Activated CD4-positive, alpha-beta T cell treated with anti-CD3 and anti-CD28 coated beads, Interleukin-2, amount 50 U/mL, for 1 hour (primary cell): ENCODE results near the gene ANAPC4.
A peak's percentile ranks its signal among the peaks of the same experiment; 100 is the strongest.

Source experiments
- DNase-seq: peaks from one replicate; pipeline ENCODE4 v3.0.0-alpha.2; 2020

Gene ANAPC4

DNA sequence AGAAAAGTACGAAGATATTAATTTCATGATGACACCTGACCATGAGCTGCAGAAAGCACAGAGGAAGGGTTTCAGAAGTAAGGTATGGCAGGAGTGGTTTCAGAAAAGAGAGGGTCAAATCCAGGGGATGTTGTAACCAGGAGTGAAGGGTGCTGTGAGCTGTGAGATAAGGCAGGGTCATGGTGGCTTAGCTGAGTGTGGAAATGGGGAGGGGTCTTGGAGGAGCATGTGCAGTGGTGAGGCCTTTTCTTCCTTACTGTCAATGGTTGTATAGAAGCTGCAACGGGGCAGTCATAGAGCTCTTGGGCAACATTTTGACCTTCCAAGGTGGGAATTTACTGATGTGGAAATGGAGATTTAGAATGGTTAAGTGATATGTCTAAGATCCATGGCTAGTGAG is 2.5 kb downstream of the ANAPC4 start:
- no peak for DNase-seq

DNA sequence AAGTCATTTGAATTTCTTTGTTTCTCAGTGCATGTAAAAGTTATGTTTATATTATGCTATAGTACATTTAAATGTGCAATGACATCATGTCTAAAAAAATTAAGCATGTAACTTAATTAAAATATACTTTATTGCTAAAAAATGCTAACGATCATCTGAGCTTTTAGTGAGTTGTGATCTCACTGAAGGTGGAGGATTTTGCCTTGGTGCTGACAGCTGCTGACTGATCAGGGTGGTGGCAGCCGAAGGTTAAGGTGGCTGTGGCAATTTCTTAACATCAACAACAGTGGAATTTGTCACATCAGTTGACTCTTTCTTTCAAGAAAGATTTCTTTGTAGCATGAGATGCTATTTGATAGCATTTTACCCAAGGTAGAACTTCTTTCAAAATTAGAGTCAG is 6.6 kb downstream of the ANAPC4 start:
- DNase-seq, result no peak

DNA sequence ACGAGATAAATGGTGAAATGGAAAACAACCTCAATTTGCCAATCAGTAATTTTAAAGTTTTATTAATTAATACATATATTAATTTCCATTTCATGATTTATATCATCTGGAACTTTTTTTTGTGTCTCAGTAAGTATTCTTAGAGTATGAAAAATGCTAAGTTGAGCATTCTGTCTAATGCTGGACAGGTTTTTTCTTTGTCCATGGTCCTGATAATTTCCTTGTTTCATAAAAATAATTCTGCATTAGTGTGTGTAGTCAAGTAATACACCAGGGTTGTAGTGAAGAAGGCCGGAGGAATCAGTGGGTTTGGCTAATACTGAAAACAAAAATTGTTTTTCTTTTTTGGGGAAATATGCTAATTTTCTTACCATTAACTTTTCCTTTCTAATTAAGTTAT is 9.9 kb downstream of the ANAPC4 start:
- no peak for DNase-seq

DNA sequence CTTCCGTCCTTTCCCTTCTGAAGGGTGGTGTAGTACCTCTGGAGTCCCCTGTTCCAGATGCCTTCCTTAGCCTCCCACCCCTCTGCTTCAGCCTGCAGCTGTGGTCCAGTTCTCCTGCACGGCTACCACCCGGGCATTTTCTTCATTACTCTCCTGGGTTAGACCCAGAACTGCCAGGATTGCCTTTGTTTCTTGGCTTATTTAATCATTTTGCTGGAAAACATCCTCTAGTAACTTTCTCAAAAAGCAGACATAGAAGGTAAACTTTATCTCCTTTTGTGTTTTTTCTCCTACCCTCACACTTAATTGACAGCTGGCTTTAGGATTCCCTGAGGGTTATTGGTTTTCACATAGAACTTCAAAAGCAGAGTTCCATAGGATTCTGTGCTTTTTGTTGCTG is 20.2 kb downstream of the ANAPC4 start:
- no peak for DNase-seq

DNA sequence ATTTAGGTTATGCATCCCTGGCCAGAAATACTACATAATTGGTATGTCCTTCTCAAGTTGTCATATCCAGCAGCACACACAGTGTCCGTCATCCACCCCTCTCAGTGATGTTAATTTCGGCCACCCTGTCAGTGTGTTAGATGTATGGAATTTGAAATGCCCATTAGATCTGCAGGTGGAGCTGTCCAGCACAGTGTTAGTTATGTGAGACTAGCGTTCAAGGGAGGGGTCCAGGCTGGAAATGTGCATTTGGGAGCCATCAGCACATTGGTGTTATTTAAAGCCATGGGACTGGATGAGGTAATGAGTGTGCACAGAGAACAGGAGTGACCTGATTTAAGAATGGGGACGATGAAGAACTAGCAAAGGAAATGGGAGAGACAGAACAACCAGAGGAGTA is 22.4 kb downstream of the ANAPC4 start:
- DNase-seq, result no peak

DNA sequence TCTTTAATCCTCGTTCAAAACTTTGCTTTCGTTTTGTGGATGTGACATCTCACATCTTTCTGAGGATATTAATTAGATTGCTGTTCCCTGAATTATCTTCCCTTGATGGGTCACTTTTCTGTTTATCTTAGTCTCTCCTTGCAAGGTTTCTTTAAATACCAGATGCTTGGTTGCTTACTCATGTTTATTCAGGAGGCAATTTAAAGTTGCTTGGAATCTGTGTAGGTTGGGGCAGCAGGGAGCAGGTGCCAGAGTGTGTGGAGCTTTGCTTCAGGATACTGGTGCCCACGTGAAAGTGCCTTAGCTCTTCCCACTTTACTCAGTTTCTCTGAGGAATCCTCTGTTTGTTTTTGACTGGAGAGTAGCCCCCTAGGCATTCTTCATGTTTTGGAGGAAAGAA is 24.0 kb downstream of the ANAPC4 start:
- DNase-seq, result no peak

DNA sequence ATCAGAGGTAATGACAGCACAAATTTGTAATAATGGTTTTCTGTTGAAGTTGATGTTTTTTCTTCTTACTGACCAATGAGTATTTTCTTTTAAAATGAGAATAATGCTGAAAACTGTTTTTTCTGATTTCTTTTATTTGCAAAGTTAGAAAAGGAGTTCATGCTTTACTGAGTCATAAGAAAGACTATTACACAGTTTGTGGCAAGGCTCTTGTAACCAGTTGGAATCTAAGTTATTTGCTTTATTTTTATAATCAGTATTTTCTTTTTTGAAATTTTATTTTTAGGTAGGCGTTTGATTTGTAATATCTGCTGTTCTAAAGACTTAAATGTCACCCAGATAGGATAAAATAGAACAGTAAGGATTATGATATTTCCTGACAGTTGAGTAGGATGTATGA is 25.5 kb downstream of the ANAPC4 start:
- DNase-seq, result no peak

DNA sequence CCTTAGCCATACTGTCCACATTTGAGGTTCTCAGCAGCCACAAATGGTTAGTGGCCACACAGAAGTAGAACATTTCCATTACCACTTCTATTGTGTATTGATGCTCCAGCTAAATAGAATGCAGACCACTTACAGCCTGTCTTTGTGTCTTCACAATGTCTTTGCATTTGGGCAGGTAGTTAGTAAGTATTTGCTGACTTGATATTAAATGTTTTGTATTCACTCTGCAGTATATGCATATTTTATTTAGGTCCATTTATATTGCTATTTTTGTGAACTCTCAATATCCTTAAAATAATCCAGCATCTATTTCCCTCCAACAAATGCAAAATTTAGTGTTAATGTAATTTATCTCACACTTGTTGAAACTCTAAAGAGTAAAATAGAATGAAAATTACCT is 26.6 kb downstream of the ANAPC4 start:
- no peak for DNase-seq

DNA sequence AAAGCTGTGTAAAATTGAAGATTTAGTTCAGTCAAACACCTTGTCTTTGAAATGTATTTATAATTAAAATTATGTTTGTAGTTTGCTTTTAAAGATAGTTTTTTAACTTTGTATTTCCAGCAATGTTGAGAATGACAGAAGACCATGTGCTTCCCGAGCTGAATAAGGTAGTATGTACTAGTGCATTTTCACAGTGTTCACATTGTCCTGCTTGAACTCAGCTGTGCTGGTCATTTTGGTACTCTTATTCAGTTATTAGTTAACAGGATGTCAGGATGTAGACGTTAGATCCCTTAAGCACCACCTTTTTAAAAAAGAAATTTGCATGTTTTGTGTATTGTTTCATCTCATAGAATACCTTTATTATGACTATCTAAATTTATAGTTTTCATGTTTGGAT is 28.4 kb downstream of the ANAPC4 start:
- no peak for DNase-seq

DNA sequence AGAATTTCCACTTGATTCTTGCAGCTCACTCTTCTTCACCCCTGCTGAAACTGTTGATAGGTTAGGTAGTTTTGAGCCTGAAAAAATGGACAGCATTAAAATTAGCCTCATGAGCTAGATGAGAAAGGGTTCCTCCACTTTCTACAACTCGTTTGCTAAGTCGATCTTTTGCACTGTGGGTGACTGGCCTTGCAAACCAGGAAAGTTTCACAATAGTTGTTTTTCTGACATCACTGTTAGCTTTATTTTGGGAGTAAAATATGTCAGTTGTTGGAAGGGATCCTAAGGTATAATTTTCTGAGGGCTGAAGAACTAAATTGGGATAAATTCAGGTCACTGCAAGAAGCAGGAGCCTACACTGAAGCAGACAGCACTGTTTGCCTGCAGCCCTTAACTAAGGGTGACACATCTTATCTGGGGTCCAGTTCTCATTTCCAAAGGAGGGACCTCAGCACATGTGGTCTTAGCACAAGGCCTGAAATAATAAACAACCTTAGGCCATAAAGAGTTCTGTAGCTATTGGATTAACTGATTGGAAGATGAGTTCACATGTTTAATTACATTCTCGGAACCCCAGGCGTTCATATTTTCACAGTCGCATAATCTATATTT is 29.1 kb downstream of the ANAPC4 start:
- no peak for DNase-seq

DNA sequence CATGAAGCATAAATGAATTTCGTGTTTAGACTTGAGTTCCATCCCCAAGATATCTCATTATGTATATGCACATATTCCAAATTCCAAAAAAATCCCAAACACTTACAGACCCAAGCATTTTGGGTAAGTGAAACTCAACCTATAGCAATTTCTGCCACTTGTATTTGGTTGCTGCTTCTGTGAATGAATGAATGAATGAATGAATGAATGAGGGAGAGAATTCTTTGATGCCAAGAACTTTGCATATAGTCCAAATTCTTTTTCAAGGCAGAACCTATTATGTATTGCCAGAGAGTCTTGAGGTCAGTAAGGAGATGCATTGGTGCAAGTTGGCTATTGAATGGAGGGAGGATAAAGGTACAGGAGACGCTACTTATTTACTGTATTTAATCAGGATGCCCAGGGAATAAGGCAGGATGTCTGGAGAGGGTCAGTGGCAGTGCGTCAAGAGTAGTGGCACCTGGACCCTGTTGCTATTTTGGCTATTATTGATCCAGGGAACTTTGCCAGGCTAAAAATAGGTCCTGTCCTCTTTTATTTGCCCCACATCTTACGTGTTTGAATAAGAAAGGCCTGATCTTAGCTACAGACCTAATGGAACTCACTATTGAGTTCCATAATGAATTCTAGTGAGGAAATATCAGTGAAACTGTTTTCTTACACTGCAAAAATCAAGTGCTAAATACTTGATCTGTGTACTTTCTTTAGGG is 33.9 kb downstream of the ANAPC4 start:
- DNase-seq, result no peak

DNA sequence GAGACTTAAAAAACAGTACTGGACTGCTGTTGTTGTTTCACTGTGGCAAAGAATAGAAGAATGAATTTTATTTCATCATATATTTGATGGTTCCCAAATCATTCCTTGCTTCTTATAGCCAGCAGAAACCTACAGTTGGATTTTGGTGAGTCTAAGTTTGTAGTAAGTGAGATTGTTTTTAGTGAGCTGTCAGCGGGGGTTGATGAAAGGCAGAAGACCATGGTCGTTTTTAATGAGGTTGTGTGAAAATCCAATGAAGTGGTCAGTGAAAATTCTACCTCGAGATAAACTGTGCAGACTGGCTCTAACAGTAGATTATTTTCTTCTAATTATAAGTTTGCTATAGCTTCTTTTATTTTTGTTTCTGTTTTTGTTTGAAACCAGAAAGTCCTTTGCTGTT is 36.2 kb downstream of the ANAPC4 start:
- DNase-seq, result no peak

DNA sequence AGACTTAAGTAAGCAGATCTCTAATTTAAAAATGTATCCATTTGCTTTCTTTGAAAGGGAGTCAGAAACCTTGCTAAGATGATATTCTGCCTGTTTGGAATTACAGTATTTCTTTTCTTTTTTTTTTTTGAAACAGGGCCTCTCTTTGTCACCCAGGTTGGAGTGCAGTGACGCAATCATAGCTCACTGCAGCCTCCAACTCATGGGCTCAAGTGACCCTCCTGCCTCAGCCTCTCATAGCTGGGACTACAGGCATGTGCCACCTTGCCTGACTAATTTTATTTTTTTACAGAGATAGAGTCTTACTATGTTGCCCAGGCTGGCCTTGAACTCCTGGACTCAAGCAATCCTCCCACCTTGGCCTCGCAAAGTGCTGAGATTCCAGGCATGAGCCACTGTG is 40.0 kb downstream of the ANAPC4 start:
- DNase-seq, result no peak

DNA sequence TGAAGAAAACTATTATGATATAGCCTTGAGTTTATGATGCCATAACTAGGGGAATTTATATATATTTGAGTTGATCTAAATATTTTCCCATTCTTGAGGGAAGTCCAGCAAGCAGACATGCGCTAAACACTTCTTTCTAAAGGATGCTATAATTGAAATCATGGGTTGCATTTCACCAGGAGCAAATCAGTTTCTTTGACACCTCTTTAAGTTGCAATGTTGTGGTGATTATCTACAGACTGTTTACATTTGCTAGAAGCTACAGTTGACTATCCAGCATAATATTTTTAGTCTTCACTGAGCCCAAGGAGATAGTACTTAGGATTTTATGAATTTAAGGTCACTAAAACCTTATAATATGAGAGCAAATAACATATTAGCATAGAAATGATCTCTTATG is 43.9 kb downstream of the ANAPC4 start:
- DNase-seq, result no peak

DNA sequence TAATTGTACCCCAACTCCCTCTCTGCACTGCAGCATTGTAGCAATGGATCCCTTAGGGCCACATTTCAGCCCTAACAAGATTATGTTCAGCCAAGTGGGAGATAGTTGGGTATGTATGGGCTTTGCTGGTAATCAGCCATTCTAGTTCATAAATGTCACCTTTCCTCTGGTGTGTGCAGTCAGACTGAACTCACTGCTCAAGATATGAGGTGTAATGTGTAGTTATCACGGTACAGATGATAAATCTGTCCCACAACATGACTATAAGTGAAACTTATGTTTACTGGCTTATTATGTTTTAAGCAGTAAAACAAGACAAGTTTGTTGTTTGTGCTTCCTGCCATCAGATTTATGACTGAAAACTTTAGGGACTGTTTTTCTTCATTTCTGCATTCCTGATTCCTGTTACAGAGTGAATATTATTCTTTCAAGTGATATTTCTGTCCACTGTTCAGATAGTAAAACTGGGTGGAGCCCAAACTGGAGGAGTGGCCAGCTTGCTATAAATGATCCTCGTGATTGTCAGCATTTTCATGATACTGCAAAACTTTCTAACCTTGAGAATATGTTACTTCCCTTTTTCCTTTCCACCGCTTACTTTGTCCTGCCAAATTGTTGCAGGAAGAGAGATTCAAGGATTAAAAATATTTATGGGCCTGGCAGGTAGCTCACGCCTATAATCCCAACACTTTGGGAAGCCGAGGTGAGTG is 44.9 kb downstream of the ANAPC4 start:
- DNase-seq, result no peak

DNA sequence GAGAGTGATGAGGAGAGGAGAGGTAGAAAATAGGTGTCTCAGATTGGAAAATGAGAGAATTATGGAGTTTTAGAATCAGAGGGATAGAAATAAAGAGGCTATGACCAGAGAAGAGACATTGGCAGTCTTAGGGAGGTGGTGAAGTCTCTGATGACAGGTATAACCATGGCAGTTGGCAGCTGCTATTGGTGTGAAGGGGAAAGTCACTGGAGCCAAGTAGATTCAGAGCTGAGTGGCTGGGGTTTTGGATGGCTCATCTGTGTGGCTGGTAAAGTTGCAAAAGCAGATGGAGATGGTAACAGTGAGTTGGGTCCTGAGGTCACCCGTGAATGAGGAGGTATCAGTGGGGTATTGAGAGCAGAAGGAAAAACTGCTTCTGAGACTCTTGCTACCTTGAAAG is 46.5 kb downstream of the ANAPC4 start:
- DNase-seq, result no peak

DNA sequence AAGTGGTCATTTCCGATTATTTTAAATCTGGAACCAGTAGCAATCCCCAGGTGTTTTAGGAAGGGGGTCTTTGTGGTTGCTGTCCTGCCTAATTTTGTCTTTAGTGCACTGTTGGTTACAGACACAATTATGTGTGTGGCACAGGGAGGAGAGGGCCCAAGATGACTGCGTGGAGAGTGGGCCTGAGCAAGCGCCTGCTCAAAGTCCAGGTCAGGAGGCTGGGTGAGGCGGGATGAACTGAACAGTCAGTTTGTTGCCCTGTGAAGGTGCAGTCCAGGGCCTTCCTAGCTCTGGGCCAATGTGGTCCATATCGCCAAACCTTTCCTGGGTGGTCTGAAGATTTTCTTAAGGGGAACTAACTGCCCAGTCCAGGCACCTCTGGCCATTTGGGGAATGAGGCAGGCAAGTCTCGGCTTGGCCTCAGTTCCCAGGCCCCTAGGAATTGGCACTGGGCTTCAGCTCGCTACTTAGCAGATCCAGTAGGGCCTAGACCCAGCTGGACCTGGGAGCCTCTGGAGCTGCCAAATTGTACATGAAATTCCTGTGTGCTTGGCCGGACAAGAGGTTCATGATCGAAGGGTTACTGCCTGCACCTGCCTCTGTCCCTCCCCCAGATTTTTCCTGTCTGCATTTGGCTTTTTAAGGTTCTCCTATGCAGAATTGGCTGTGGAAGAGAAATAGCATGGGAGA is 47.6 kb downstream of the ANAPC4 start:
- DNase-seq, result no peak

DNA sequence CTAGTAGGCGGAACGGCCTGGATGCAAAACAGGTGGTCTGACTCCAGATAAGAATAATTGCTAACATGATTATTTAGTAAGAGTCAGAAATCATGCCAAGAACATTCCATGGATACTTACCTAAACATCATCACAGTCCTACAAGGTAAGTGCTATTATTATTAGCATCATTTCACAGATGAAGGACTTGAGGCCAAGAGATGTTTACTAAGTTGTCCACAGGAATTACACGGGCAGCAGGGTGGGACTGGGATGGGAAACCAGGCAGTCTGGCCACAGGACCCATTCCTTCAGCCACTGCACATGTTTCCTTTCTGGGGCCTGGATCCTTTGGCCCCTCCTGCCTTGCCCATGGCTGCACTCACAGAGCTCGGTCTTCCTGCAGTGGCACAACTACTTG is 48.3 kb downstream of the ANAPC4 start:
- DNase-seq, result no peak

DNA sequence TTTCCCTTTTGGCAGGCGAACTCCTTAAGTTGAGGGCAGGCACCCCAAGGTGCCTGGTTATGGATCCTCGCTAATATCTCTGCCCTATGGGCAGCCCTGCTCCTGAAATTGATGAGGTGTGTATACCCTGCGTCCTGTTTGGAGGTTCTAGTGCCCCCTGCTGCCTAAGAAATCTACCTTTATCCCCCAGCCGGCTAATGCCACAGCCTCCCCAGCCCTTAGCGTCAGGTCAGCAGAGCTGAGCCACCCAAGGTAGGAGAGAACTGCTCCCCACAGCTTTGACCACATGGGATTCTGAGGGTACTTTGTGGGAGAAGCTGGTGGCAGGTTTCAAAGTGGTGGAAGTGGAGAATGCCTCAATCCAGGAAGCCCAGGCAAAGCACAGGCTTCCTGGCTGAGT is 50.8 kb downstream of the ANAPC4 start:
- DNase-seq, result no peak

DNA sequence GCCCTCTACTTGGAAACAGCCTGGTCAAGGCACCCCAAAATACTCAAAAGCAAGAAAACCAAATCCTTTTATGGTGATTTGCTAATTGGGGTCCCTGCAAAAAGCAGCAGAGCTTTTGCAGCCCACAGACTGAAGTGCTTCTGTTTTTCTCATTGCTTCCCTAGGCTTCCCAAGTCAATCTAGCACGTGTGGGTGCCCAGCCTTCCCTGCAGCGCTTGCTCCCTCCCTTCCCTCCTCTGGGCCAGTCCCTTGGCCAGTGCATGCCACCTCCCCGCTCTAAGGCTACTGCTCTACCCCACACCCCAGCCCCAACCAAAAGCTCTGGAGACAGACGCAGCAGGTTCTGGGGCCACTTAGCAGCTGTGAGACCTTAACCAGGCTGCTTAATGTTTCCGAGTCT is 53.6 kb downstream of the ANAPC4 start:
- DNase-seq, result no peak

DNA sequence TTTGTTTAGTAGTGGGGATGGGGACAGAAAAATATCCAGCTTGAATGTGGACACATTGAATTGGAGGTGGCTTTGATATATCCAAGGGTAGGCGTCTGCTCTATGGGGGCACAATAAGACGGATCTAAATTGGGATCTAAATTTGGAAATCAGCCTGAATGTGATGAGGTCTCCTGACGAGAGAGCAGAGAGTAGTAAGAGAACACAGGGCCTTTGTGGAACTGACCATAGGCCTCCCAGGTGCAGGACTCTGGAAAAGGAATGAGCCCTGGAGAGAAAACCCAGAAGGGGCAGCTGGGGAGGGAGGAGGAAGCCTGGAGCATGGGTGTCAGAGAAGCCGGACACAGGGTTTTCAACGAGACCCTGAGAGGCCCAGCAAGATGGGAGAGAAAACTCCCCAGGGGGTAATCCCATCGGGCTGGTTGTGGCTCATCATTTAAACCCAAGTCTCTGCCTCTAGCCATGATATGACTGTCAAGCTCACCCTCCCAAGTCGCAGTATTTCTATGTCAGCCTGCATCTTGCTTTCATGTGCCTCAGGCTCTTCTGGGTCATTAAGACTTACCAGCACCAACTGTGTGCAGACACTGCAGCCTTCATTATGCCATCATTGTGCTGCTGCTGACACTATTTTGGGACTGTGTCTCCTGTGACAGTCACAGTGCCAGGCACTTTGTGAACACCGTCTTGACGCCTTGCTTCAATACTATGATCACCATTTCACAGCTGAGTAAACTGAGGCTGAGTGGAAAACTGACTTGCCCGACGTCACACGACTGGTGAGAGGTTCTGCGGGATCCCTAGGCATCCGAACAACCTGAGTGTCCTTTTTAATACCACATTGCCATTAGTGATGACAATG is 57.1 kb downstream of the ANAPC4 start:
- DNase-seq, result no peak

DNA sequence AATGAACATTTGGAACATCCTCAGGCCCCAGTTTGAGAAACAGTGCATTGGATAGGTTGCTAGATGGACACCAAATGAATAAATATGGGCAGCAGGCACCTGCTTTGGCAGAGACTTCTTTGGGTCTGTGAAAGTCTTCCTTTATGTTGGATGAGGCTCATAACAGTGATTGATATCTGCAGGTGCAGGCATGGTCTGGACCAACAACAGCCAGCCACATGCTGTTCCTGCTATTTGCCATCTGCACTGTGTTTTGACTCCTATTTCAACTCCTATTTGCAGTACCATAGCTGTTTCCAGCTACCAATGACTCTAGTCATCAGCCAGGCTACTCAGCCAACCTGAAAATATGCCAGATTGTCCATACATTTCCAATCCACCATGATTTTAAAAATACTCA is 60.9 kb downstream of the ANAPC4 start:
- no peak for DNase-seq

DNA sequence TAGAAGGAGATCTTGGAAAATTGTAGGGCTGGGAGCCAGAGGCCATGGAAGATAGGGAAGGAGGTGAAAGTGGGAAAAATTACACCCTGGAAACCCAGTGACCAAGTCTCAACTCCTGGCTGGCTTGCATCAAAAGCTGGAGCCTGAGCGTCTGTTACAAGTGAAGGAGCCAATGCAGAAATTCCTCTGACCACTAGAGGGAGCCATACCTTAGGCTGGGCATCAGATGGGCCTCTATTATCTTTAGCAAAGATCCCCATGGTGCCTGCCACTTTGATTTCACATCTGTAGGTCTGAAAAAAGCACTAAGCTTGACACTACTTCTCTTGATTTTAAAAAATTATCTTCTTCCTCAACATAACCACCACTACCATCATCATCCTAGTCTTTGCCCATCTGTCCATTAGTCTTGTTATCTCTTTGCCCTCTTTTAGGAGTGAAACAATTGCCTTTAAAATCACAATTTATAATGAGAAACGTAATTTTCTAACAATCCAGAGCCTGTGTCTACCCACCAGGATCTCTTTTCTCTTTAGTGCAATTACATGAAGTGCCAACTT is 62.9 kb downstream of the ANAPC4 start:
- DNase-seq, result peak; percentile 27
